Fibroblast of lung (primary cell): ENCODE results near the gene ATP5MG. TPM values are rescaled to one million over a fixed set of nuclear protein-coding genes. Genes with fewer than 3 reads are reported as not detected.

Experiments used
- DNase-seq, 2 donors: peaks; one replicate each; pipeline versions ENCODE4 v3.0.0 to v3.0.0-alpha.2; 2010; ENCODE audit warnings: low read depth in 2 of 2
- H2AFZ ChIP-seq: 2 replicates; pipeline ENCODE4 v1.5.1; 2012; ENCODE audit warnings: low read length, control low read depth, inconsistent platforms
- H3K27ac ChIP-seq: 2 replicates; pipeline ENCODE4 v1.5.1; 2011; ENCODE audit warnings: low read length, control low read depth; ENCODE audit not compliant: insufficient read depth
- H3K27me3 ChIP-seq: 2 replicates; pipeline ENCODE4 v1.5.1; 2011; ENCODE audit warnings: mild to moderate bottlenecking, low read length; ENCODE audit not compliant: control insufficient read depth, insufficient read depth
- H3K36me3 ChIP-seq: 2 replicates; pipeline ENCODE4 v1.5.1; 2011; ENCODE audit warnings: low read length; ENCODE audit not compliant: control insufficient read depth, insufficient read depth
- H3K4me1 ChIP-seq: 2 replicates; pipeline ENCODE4 v1.5.1; 2011; ENCODE audit warnings: low read length; ENCODE audit not compliant: control insufficient read depth, insufficient read depth; ENCODE audit errors: extremely low read depth
- H3K4me2 ChIP-seq: 2 replicates; pipeline ENCODE4 v1.5.1; 2011; ENCODE audit warnings: low read length, control low read depth; ENCODE audit not compliant: insufficient read depth; ENCODE audit errors: extremely low read depth
- H3K4me3 ChIP-seq, 4 experiments: fragments of 200-600 bp in 1 of 4; sonication (generic) in 1 of 4; replicated peaks in 1 of 4; 2 replicates each; pipeline ENCODE4 v1.5.1; 2011 to 2016; ENCODE audit warnings: low read length in 4 of 4, low read depth in 3 of 4, mild to moderate bottlenecking in 3 of 4, control low read depth in 2 of 4, inconsistent platforms in 1 of 4, mixed read lengths in 1 of 4; ENCODE audit not compliant: insufficient read depth in 1 of 4; ENCODE audit errors: control extremely low read depth in 1 of 4
- H3K79me2 ChIP-seq: 2 replicates; pipeline ENCODE4 v1.5.1; 2012; ENCODE audit warnings: mild to moderate bottlenecking, low read length, inconsistent platforms; ENCODE audit not compliant: control insufficient read depth, insufficient read depth
- H3K9ac ChIP-seq: 2 replicates; pipeline ENCODE4 v1.5.1; 2011; ENCODE audit warnings: mild to moderate bottlenecking, low read length, control low read depth; ENCODE audit not compliant: insufficient read depth
- H3K9me3 ChIP-seq: 2 replicates; pipeline ENCODE4 v1.5.1; 2012; ENCODE audit warnings: low read depth, low read length; ENCODE audit not compliant: control insufficient read depth, insufficient read depth
- H4K20me1 ChIP-seq: 2 replicates; pipeline ENCODE4 v1.5.1; 2011; ENCODE audit warnings: low read length; ENCODE audit not compliant: control insufficient read depth, insufficient read depth; ENCODE audit errors: extremely low read depth
- EZH2 ChIP-seq: IDR thresholded peaks from 2 replicates; pipeline ENCODE4 v1.5.1; 2012; ENCODE audit warnings: low read length, control low read depth, mild to moderate bottlenecking; ENCODE audit errors: missing control alignments
- polyA minus RNA-seq: library from RNA; depleted of rRNA, polyadenylated mRNA; stranded (reverse); fragments of >200 nt; gene quantifications from 2 replicates; pipeline ENCODE4 v1.2.3, GENCODE V29; 2011; ENCODE audit warnings: low replicate concordance
- polyA plus RNA-seq, 2 donors: library from polyadenylated mRNA; depleted of rRNA in 1 of 2; stranded (reverse) in 1 of 2; unstranded in 1 of 2; fragments of >200 nt; gene quantifications; 2 replicates each; pipeline ENCODE4 v1.2.1, GENCODE V29; 2011 to 2012; ENCODE audit warnings: missing spikeins in 1 of 2
- total RNA-seq: library from RNA; depleted of rRNA; stranded (reverse); fragments of >200 nt; gene quantifications from 2 replicates; pipeline ENCODE4 v1.2.1, GENCODE V29; 2014
- TF ChIP-seq, protein P1 (sequence below), 2 donors: IDR thresholded peaks in 1 of 2; conservative IDR thresholded peaks in 1 of 2; 1 replicate in 1 of 2; 2 replicates in 1 of 2; pipeline ENCODE4 v1.5.1; 2011 to 2012; ENCODE audit warnings: low read length in 2 of 2, control low read depth in 1 of 2, inconsistent platforms in 1 of 2, low read depth in 1 of 2, mild to moderate bottlenecking in 1 of 2

ATP5MG gene, protein sequence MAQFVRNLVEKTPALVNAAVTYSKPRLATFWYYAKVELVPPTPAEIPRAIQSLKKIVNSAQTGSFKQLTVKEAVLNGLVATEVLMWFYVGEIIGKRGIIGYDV
- total RNA-seq, result 67.3 and 75.6 TPM in 2 replicates
- 217 and 293 TPM in 2 replicates for polyA plus RNA-seq
- polyA plus RNA-seq (2012), result 370 and 456 TPM in 2 replicates
- polyA minus RNA-seq, result 50.1 and 85.5 TPM in 2 replicates

DNA sequence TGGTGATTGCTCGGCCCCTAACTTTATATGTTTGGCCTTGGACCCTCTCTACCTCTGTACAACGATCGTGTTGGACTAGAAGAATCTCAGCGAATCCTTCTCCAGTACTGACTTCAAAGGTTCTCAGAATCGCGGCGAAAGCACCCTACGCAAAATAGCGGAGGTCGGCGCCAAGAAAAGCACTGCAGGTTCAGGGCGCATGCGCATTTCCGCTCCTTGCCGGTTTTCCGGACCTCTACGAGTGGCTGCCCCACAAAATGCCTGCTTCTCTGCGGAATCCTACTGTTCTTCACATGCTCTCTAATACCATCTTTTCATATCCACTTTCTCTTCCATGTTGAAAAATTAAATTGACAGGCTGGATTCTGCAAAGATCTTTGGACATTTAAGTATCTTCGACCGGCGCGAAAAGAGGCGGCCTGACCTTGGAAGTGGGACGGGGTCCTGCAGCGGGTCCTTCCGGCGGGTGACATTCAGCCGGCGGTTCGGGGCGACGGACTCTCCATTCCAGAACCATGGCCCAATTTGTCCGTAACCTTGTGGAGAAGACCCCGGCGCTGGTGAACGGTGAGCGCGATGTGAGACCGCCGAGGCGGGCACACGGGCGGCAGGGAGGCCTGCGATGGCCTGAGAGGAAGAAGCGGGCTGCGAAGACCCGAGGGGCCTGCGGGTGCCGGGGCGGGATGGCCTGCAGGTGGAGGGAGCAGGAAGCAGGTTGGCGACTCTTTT, at the start of gene ATP5MG:
Gene ATP5MG, plus strand, starts transcription at position 456 of the 729 bp plus-strand sequence. Its CDS starts 60 bp downstream, at position 516.
- H3K36me3 ChIP-seq, result no peaks in the 10 kb centered on the region
- peaks cover 46% of the 10 kb centered on the region for H3K79me2 ChIP-seq
- H3K9ac ChIP-seq, result peak within 1 kb of the TSS; percentile 90
- peak within 1 kb of the TSS; percentile 88 to 100 (median 96) for H3K4me3 ChIP-seq
- TF ChIP-seq, protein P1, sequence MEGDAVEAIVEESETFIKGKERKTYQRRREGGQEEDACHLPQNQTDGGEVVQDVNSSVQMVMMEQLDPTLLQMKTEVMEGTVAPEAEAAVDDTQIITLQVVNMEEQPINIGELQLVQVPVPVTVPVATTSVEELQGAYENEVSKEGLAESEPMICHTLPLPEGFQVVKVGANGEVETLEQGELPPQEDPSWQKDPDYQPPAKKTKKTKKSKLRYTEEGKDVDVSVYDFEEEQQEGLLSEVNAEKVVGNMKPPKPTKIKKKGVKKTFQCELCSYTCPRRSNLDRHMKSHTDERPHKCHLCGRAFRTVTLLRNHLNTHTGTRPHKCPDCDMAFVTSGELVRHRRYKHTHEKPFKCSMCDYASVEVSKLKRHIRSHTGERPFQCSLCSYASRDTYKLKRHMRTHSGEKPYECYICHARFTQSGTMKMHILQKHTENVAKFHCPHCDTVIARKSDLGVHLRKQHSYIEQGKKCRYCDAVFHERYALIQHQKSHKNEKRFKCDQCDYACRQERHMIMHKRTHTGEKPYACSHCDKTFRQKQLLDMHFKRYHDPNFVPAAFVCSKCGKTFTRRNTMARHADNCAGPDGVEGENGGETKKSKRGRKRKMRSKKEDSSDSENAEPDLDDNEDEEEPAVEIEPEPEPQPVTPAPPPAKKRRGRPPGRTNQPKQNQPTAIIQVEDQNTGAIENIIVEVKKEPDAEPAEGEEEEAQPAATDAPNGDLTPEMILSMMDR (conservative IDR thresholded peaks at IDR 0.05 in 1 of 2, IDR thresholded peaks at IDR 0.05 in 1 of 2; ENCODE audit: low read depth in 1 of 2, low read length in 2 of 2), result peak in 1 of 2 donors; percentile 7
- no peak for TF ChIP-seq EZH2
- no peaks in the 10 kb centered on the region for H3K27me3 ChIP-seq
- H3K27ac ChIP-seq, result peak within 1 kb of the TSS; percentile 94
- H3K4me2 ChIP-seq, result peak within 1 kb of the TSS; percentile 93
- peaks cover 3% of the 10 kb centered on the region for H3K4me1 ChIP-seq
- H4K20me1 ChIP-seq, result no peaks in the 10 kb centered on the region
- H3K9me3 ChIP-seq, result no peaks in the 10 kb centered on the region
- H2AFZ ChIP-seq, result peak within 1 kb of the TSS; percentile 98
- DNase-seq, result peak; percentile 84 to 90

DNA sequence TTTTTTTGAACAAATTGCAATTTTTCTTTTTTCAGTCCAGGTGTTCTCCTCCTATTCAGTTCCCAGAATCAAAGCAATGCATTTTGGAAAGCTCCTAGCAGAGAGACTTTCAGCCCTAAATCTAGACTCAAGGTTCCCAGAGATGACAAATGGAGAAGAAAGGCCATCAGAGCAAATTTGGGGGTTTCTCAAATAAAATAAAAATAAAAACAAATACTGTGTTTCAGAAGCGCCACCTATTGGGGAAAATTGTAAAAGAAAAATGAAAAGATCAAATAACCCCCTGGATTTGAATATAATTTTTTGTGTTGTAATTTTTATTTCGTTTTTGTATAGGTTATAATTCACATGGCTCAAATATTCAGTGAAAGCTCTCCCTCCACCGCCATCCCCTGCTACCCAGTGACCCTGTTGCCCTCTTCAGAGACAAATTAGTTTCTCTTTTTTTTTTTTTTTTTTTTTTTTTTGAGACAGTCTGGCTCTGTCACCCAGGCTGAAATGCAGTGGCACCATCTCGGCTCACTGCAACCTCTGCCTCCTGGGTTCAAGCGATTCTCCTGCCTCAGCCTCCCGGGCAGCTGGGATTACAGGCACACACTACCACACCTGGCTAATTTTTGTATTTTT, 48.2 kb upstream of the ATP5MG start:
- no peak overlapping the region for H3K4me2 ChIP-seq
- no peaks in the 10 kb centered on the region for H3K4me1 ChIP-seq
- no peak overlapping the region for H3K27ac ChIP-seq
- no peaks in the 10 kb centered on the region for H3K36me3 ChIP-seq
- no peak overlapping the region for H2AFZ ChIP-seq
- TF ChIP-seq, protein P1 (conservative IDR thresholded peaks at IDR 0.05 in 1 of 2, IDR thresholded peaks at IDR 0.05 in 1 of 2; ENCODE audit: low read depth in 1 of 2, low read length in 2 of 2), result peak in 1 of 2 donors; percentile 47
- TF ChIP-seq EZH2, result no peak
- DNase-seq, result peak in 1 of 2 donors; percentile 38
- no peaks in the 10 kb centered on the region for H3K79me2 ChIP-seq
- H4K20me1 ChIP-seq, result no peaks in the 10 kb centered on the region
- peaks cover 2% of the 10 kb centered on the region for H3K27me3 ChIP-seq
- H3K9ac ChIP-seq, result no peak overlapping the region
- H3K9me3 ChIP-seq, result no peaks in the 10 kb centered on the region
- H3K4me3 ChIP-seq, result no peak overlapping the region

DNA sequence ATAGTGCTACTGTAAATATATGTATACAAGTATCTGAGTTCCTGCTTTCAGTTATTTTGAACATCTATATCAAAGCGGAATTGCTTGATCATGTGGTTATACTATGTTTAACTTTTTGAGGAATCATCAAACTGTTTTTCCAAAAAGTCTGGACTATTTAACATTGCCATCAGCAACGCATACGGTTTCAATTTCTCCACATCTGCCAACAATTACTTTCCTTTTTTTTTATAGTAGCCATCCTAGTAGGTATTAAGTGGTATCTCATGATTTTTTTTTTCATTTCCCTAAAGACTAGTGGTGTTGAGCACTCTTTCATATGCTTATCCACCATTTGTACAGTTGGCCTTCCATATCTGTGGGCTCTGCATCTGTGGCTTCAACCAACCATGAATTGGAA, 43.3 kb upstream of the ATP5MG start:
- Histone ChIP-seq H3K27ac (no peak overlapping the region), H2AFZ (no peak overlapping the region), H3K27me3 (no peaks in the 10 kb centered on the region), H3K4me3 (no peak overlapping the region), H3K79me2 (peaks cover 32% of the 10 kb centered on the region), H3K36me3 (no peaks in the 10 kb centered on the region), H3K9me3 (no peaks in the 10 kb centered on the region), H3K4me2 (no peak overlapping the region), H3K9ac (no peak overlapping the region), H3K4me1 (no peaks in the 10 kb centered on the region), H4K20me1 (no peaks in the 10 kb centered on the region)
- TF ChIP-seq, protein P1 (conservative IDR thresholded peaks at IDR 0.05 in 1 of 2, IDR thresholded peaks at IDR 0.05 in 1 of 2; ENCODE audit: low read depth in 1 of 2, low read length in 2 of 2), result no peak
- TF ChIP-seq EZH2, result no peak
- no peak for DNase-seq
